Endothelial cell of umbilical vein (primary cell): ENCODE measurements around the gene UNC5A. TPM values are rescaled to one million over a fixed set of nuclear protein-coding genes. Genes with fewer than 3 reads are reported as not detected.

Experiments used
- BruUV-seq: library from RNA; stranded (reverse); fragments of 400-500 nt; replicated peaks from 2 replicates; lab custom pipeline; 2021; lab: Mats Ljungman, UMichigan
- CTCF ChIA-PET: fragments of 300-600, 350-600 bp; sonication (Branson Sonifier 250); formaldehyde crosslinking; loops from one replicate; lab custom pipeline; 2021; ENCODE audit warnings: antibody characterized with exemption, inconsistent platforms; lab: Charles Lee
- POLR2A ChIA-PET: fragments of 300-600, 350-600 bp; sonication (Branson Sonifier 250); formaldehyde crosslinking; loops from one replicate; lab custom pipeline; 2021; ENCODE audit warnings: antibody characterized with exemption, inconsistent platforms; lab: Charles Lee
- DNase-seq: peaks from one replicate; pipeline ENCODE4 v3.0.0-alpha.2; 2011; ENCODE audit warnings: low read depth, low spot score
- FAIRE-seq: peaks from 2 replicates; lab custom pipeline; 2011; peaks lifted over from hg19 to GRCh38; lab: Jason Lieb, UNC
- H2AFZ ChIP-seq: 2 replicates; pipeline ENCODE4 v1.6.0; 2012; ENCODE audit warnings: low read depth, low read length, control low read depth, inconsistent platforms
- H3K27ac ChIP-seq: 2 replicates; pipeline ENCODE4 v1.5.1; 2011; ENCODE audit warnings: low read depth, mild to moderate bottlenecking, control low read depth, low read length, moderate library complexity; ENCODE audit not compliant: insufficient read depth
- H3K27me3 ChIP-seq, 2 experiments: 2 replicates each; pipeline versions ENCODE4 v1.6.0 to v1.6.1; 2011; ENCODE audit warnings: low read length in 2 of 2, mixed read lengths in 1 of 2; ENCODE audit not compliant: control insufficient read depth in 2 of 2, insufficient read depth in 2 of 2
- H3K36me3 ChIP-seq, 2 experiments: 2 replicates in 1 of 2; 3 replicates in 1 of 2; pipeline ENCODE4 v1.5.1; 2011; ENCODE audit warnings: low read length in 2 of 2, mild to moderate bottlenecking in 1 of 2, moderate library complexity in 1 of 2; ENCODE audit not compliant: control insufficient read depth in 2 of 2, insufficient read depth in 2 of 2; ENCODE audit errors: extremely low read depth in 1 of 2
- H3K4me1 ChIP-seq: 3 replicates; pipeline ENCODE4 v1.5.1; 2011; ENCODE audit warnings: mild to moderate bottlenecking, low read length; ENCODE audit not compliant: control insufficient read depth, insufficient read depth; ENCODE audit errors: extremely low read depth
- H3K4me2 ChIP-seq: 2 replicates; pipeline ENCODE4 v1.6.1; 2011; ENCODE audit warnings: low read length, control low read depth, mixed read lengths; ENCODE audit not compliant: insufficient read depth
- H3K4me3 ChIP-seq, 3 experiments: fragments of 200-600 bp in 1 of 3; sonication (generic), shearing (Covaris generic) in 1 of 3; replicated peaks in 1 of 3; 2 replicates each; pipeline ENCODE4 v1.5.1; 2011 to 2016; ENCODE audit warnings: control low read depth in 3 of 3, low read length in 3 of 3, mild to moderate bottlenecking in 2 of 3, inconsistent platforms in 1 of 3, low read depth in 1 of 3, moderate library complexity in 1 of 3; ENCODE audit not compliant: insufficient read depth in 1 of 3
- H3K79me2 ChIP-seq: 2 replicates; pipeline ENCODE4 v1.6.0; 2012; ENCODE audit warnings: low read length, inconsistent platforms; ENCODE audit not compliant: control insufficient read depth, insufficient read depth
- H3K9ac ChIP-seq: replicated peaks from 2 replicates; pipeline ENCODE3; 2011; ENCODE audit warnings: low read length, control low read depth; ENCODE audit not compliant: insufficient read depth; ENCODE audit errors: extremely low read depth
- H3K9me1 ChIP-seq: replicated peaks from 3 replicates; pipeline ENCODE4 v1.6.0; 2011; ENCODE audit warnings: mild to moderate bottlenecking, low read length; ENCODE audit not compliant: control insufficient read depth, insufficient read depth; ENCODE audit errors: extremely low read depth
- H3K9me3 ChIP-seq: replicated peaks from 2 replicates; pipeline ENCODE4 v1.5.1; 2012; ENCODE audit warnings: low read length, inconsistent platforms; ENCODE audit not compliant: control insufficient read depth, insufficient read depth
- H4K20me1 ChIP-seq: replicated peaks from 2 replicates; pipeline ENCODE3; 2011; ENCODE audit warnings: mild to moderate bottlenecking, low read length; ENCODE audit not compliant: control insufficient read depth, insufficient read depth; ENCODE audit errors: extremely low read depth
- CTCF ChIP-seq, 2 donors: IDR thresholded peaks; 1 replicate in 1 of 2; 2 replicates in 1 of 2; pipeline ENCODE4 v1.5.1; 2011; ENCODE audit warnings: low read length in 2 of 2, mild to moderate bottlenecking in 2 of 2, moderate library complexity in 2 of 2, control low read depth in 1 of 2, inconsistent platforms in 1 of 2, low read depth in 1 of 2; ENCODE audit not compliant: insufficient read depth in 1 of 2; ENCODE audit errors: extremely low read depth in 1 of 2
- EZH2 ChIP-seq: IDR thresholded peaks from 2 replicates; pipeline ENCODE4 v1.6.1; 2012; ENCODE audit warnings: borderline replicate concordance, low read depth, mild to moderate bottlenecking, moderate library complexity, low read length, inconsistent platforms; ENCODE audit not compliant: severe bottlenecking
- FOS ChIP-seq: IDR thresholded peaks from 2 replicates; pipeline ENCODE4 v1.6.1; 2011; ENCODE audit warnings: mild to moderate bottlenecking, low read length, moderate library complexity, borderline replicate concordance; ENCODE audit not compliant: insufficient read depth
- GATA2 ChIP-seq: IDR thresholded peaks from 2 replicates; pipeline ENCODE4 v1.7.0; 2011; ENCODE audit warnings: low read depth, mild to moderate bottlenecking, moderate library complexity, mixed read lengths, low read length; ENCODE audit not compliant: insufficient read length, insufficient read depth
- JUN ChIP-seq: IDR thresholded peaks from 2 replicates; pipeline ENCODE4 v1.6.1; 2011; ENCODE audit warnings: borderline replicate concordance, low read depth; ENCODE audit not compliant: insufficient read length, insufficient read depth
- MAX ChIP-seq: IDR thresholded peaks from 2 replicates; pipeline ENCODE4 v1.6.1; 2011; ENCODE audit not compliant: insufficient read depth, insufficient read length
- MYC ChIP-seq: IDR thresholded peaks from one replicate; pipeline ENCODE4 v1.6.1; 2011; ENCODE audit warnings: mild to moderate bottlenecking, low read depth, low read length
- POLR2A ChIP-seq: IDR thresholded peaks from 2 replicates; pipeline ENCODE4 v1.6.1; 2012; ENCODE audit warnings: low read depth, mild to moderate bottlenecking, control low read depth, low read length
- POLR2AphosphoS5 ChIP-seq: IDR thresholded peaks from 2 replicates; pipeline ENCODE4 v1.6.1; 2012; ENCODE audit warnings: low read depth, mild to moderate bottlenecking, control low read depth, low read length, moderate library complexity; ENCODE audit not compliant: insufficient read depth
- dilution Hi-C: fragments of 300-500 bp; cut with MboI; formaldehyde crosslinking; loops from one replicate; pipeline ENCODE4 v1.15.0; 2019; ENCODE audit warnings: low sequenced_read_pairs; ENCODE audit not compliant: extremely low pct_ligation_motif_present
- intact Hi-C: fragments of 100-400 bp; cut with micrococcal nuclease; formaldehyde crosslinking; loops from one replicate; pipeline ENCODE4 v1.10.0; 2022
- polyA plus RNA-seq, 4 experiments: library from polyadenylated mRNA; depleted of rRNA in 3 of 4; stranded (reverse) in 3 of 4; unstranded in 1 of 4; fragments of >200 nt; gene quantifications; 2 replicates each; pipeline versions ENCODE4 v1.2.1 to v1.2.3, GENCODE V29; 2011 to 2012; ENCODE audit warnings: missing spikeins in 1 of 4
- total RNA-seq: library from RNA; stranded (reverse); gene quantifications from 2 replicates; pipeline ENCODE4 v1.2.3, GENCODE V29; 2021

Gene UNC5A
- total and polyA plus RNA-seq, 2 donors (not counting 3 experiments of a cell fraction or from before 2014, with no cell fraction given), result 0.08 to 0.22 TPM

GRCh38 chr5:176814313-176814685 lies 3.9 kb downstream of the UNC5A start:
- no TSS peak for BruUV-seq
- ChIA-PET POLR2A (no interaction called here), CTCF (interaction anchor here (1.1 to 3.4 kb wide), 3 partner anchors 154 to 298 kb away, joined by 3 to 15 read pairs (median 12); no protein-coding TSS in a partner anchor)
- no peaks in the 10 kb centered on the region for H3K79me2 ChIP-seq
- intact Hi-C loops (no loop called here), dilution Hi-C loops (no loop called here)
- FAIRE-seq (no peak), DNase-seq (no peak)
- H2AFZ ChIP-seq, result no peak overlapping the region
- no peak overlapping the region for H3K4me3 ChIP-seq
- no peaks in the 10 kb centered on the region for H4K20me1 ChIP-seq
- H3K9ac ChIP-seq, result no peak overlapping the region
- H3K9me1 ChIP-seq, result no peaks in the 10 kb centered on the region
- H3K36me3 ChIP-seq, result no peaks in the 10 kb centered on the region
- peaks cover 34 to 37% of the 10 kb centered on the region in 2 experiments for H3K27me3 ChIP-seq
- TF ChIP-seq GATA2 (no peak), FOS (no peak), CTCF (IDR thresholded peaks at IDR 0.05; ENCODE audit: extremely low read depth in 1 of 2, insufficient read depth in 1 of 2, low read depth in 1 of 2, low read length in 2 of 2) (no peak), POLR2AphosphoS5 (no peak), MYC (no peak), POLR2A (no peak), MAX (no peak), JUN (no peak), EZH2 (no peak)
- peaks cover 3% of the 10 kb centered on the region for H3K4me1 ChIP-seq
- H3K27ac ChIP-seq, result no peak overlapping the region
- H3K4me2 ChIP-seq, result no peak overlapping the region
- no peaks in the 10 kb centered on the region for H3K9me3 ChIP-seq
